Endodermal cell (in vitro differentiated cells): ENCODE data around the gene UBAP1L. TPM values are rescaled to one million over a fixed set of nuclear protein-coding genes. Genes with fewer than 3 reads are reported as not detected.
A peak's percentile ranks its signal among the peaks of the same experiment; 100 is the strongest.

Source experiments
- DNase-seq: peaks from one replicate; pipeline ENCODE4 v3.0.0-alpha.2; 2017
- H3K27ac ChIP-seq: 2 replicates; pipeline ENCODE4 v1.5.1; 2013; ENCODE audit warnings: mild to moderate bottlenecking, low read depth, low read length, moderate library complexity
- H3K27me3 ChIP-seq: 2 replicates; pipeline ENCODE4 v1.6.1; 2013; ENCODE audit warnings: mild to moderate bottlenecking, low read length, moderate library complexity; ENCODE audit not compliant: insufficient read depth, control insufficient read depth, poor library complexity, severe bottlenecking
- H3K36me3 ChIP-seq: 2 replicates; pipeline ENCODE4 v1.7.0; 2013; ENCODE audit warnings: mild to moderate bottlenecking, low read length, moderate library complexity; ENCODE audit not compliant: control insufficient read depth, insufficient read depth
- H3K4me1 ChIP-seq: one replicate; pipeline ENCODE4 v1.7.0; 2013; ENCODE audit warnings: low read length; ENCODE audit not compliant: control insufficient read depth, insufficient read depth
- H3K4me3 ChIP-seq: 2 replicates; pipeline ENCODE4 v1.5.1; 2013; ENCODE audit warnings: mild to moderate bottlenecking, low read length, moderate library complexity
- H3K9ac ChIP-seq: 2 replicates; pipeline ENCODE4 v1.6.1; 2013; ENCODE audit warnings: mild to moderate bottlenecking, low read length, moderate library complexity; ENCODE audit not compliant: poor library complexity, severe bottlenecking; ENCODE audit errors: extremely low read depth
- H3K9me3 ChIP-seq: 2 replicates; pipeline ENCODE4 v1.6.1; 2013; ENCODE audit warnings: mild to moderate bottlenecking, low read length, moderate library complexity; ENCODE audit not compliant: control insufficient read depth
- H3K27ac Mint-ChIP-seq: 2 replicates; pipeline ENCODE4 v1.8.0; 2020; ENCODE audit warnings: mixed read lengths
- H3K27me3 Mint-ChIP-seq: 2 replicates; pipeline ENCODE4 v1.8.0; 2021; ENCODE audit warnings: mild to moderate bottlenecking, mixed read lengths; ENCODE audit not compliant: insufficient read depth
- H3K36me3 Mint-ChIP-seq: 2 replicates; pipeline ENCODE4 v1.8.0; 2020; ENCODE audit warnings: low read depth, mixed read lengths
- H3K4me1 Mint-ChIP-seq: 2 replicates; pipeline ENCODE4 v1.8.0; 2020; ENCODE audit warnings: mixed read lengths
- H3K4me3 Mint-ChIP-seq: 2 replicates; pipeline ENCODE4 v1.8.0; 2020; ENCODE audit warnings: mild to moderate bottlenecking, moderate library complexity, mixed read lengths
- H3K9me3 Mint-ChIP-seq: 2 replicates; pipeline ENCODE4 v1.8.0; 2020; ENCODE audit warnings: mild to moderate bottlenecking, mixed read lengths
- WGBS, 2 experiments: methylation state at CpG; one replicate each; pipeline versions ENCODE4 v1.1.5 to v1.1.7; 2013; ENCODE audit warnings: missing lambda C conversion rate in 2 of 2, mixed read lengths in 1 of 2; ENCODE audit not compliant: insufficient coverage in 1 of 2, insufficient read length in 1 of 2; 5-methylcytosine and 5-hydroxymethylcytosine counted together
- total RNA-seq, 2 donors: library from RNA; stranded (reverse); fragmentation: NEBNext Ultra II Directional in 1 of 2; extraction: Animal tissue kit (Norgen Biotek cat#: 25700) in 1 of 2; gene quantifications; 2 replicates in 1 of 2; 3 replicates in 1 of 2; pipeline ENCODE4 v1.2.1, GENCODE V29; 2021
- TF ChIP-seq, protein P1 (sequence below): fragments of 200-600 bp; sonication (generic); conservative IDR thresholded peaks from 2 replicates; pipeline ENCODE4 v1.5.0; 2021; ENCODE audit warnings: antibody characterized with exemption, mild to moderate bottlenecking

Gene UBAP1L
- total RNA-seq, 2 donors from 2014 or later: 3.4 to 4.2 TPM

DNA sequence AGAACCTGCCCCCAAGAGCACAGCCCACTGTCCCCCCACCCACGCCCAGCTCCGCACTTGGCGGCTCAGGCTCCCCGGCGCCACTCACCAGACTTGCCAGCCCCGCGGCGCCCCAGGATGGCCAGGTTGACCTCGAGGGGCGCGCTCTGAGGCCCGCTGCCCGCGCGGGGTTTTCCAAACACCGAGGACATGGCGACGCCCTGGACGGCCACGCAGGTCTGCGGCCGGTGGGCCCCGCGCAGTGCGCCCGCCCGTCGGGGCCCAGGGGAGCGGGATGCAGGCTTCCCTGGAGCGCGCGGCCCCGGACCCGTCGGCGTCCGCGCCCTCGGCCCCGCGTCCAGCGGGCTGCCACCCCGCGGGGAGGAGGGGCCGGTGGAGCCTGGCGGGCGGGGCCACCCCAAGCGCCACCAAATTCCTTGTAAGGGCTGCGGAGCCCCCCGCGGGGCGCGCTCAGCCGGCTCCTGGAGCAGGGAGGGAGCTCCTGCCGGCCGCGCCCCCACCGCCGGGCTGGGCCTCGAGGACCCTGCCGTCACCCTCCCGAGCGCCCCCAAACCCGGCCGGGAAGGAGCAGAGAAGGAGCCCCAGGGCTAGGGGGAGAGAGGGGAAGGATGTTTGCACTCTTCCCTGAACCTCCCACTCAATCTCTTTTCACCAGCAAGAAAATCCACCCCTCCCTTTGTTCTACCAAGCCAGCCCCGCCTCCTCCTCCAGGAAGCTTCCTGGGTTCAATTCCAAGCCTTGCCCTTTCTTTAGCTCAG is 47.2 kb downstream of the UBAP1L start, which contains the start of gene RASL12:
RASL12 (minus strand) TSS at position 347 of the 758 bp plus-strand sequence; CDS start at position 191, 156 bp downstream.
- Histone ChIP-seq H3K27ac (peak within 1 kb of the TSS; percentile 13), H3K9me3 (peaks cover 4% of the 10 kb centered on the region), H3K4me1 (peaks cover 8% of the 10 kb centered on the region), H3K9ac (peak within 1 kb of the TSS; percentile 88), H3K27me3 (no peaks in the 10 kb centered on the region), H3K4me3 (peak within 1 kb of the TSS; percentile 89), H3K36me3 (peaks cover 29% of the 10 kb centered on the region)
- TF ChIP-seq, protein P1, sequence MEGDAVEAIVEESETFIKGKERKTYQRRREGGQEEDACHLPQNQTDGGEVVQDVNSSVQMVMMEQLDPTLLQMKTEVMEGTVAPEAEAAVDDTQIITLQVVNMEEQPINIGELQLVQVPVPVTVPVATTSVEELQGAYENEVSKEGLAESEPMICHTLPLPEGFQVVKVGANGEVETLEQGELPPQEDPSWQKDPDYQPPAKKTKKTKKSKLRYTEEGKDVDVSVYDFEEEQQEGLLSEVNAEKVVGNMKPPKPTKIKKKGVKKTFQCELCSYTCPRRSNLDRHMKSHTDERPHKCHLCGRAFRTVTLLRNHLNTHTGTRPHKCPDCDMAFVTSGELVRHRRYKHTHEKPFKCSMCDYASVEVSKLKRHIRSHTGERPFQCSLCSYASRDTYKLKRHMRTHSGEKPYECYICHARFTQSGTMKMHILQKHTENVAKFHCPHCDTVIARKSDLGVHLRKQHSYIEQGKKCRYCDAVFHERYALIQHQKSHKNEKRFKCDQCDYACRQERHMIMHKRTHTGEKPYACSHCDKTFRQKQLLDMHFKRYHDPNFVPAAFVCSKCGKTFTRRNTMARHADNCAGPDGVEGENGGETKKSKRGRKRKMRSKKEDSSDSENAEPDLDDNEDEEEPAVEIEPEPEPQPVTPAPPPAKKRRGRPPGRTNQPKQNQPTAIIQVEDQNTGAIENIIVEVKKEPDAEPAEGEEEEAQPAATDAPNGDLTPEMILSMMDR: no peak
- Mint-ChIP-seq H3K36me3 (peaks cover 16% of the 10 kb centered on the region), H3K9me3 (no peaks in the 10 kb centered on the region), H3K4me3 (peak within 1 kb of the TSS; percentile 90), H3K4me1 (peaks cover 27% of the 10 kb centered on the region), H3K27me3 (no peaks in the 10 kb centered on the region), H3K27ac (peak within 1 kb of the TSS; percentile 97)
- peak; percentile 84 for DNase-seq
- WGBS, 2 experiments: 2 to 3% methylated on average over 16 to 66 of the region's 66 CpGs

DNA sequence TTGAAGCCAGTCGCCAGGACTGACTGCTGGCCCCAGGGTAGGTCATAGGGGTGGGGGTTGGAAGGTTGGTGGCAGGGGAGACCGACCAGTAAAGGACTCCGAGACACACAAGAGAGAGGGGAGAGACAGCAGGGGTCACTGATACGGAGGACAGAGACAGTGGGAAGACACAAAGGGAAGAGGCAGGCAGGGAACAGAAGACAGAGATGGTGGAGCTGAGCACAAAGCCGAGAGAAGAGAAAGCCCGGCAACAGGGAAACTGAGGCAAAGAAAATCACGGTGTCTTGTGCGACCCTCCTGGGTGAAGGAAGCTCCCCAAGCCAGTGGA is 47.7 kb downstream of the UBAP1L start:
- Mint-ChIP-seq H3K36me3 (peaks cover 21% of the 10 kb centered on the region), H3K4me3 (peak overlapping the region; percentile 90), H3K27ac (peak overlapping the region; percentile 97), H3K4me1 (peaks cover 27% of the 10 kb centered on the region), H3K9me3 (no peaks in the 10 kb centered on the region), H3K27me3 (no peaks in the 10 kb centered on the region)
- H3K9me3 ChIP-seq: no peaks in the 10 kb centered on the region
- no peak for DNase-seq
- H3K36me3 ChIP-seq: peaks cover 35% of the 10 kb centered on the region
- H3K4me1 ChIP-seq: peaks cover 8% of the 10 kb centered on the region
- peak overlapping the region; percentile 89 for H3K4me3 ChIP-seq
- peak overlapping the region; percentile 13 for H3K27ac ChIP-seq
- no peaks in the 10 kb centered on the region for H3K27me3 ChIP-seq
- TF ChIP-seq, protein P1: no peak
- 1 to 3% methylated on average over 5 to 8 of the region's 8 CpGs for WGBS, 2 experiments
- peak overlapping the region; percentile 88 for H3K9ac ChIP-seq

DNA sequence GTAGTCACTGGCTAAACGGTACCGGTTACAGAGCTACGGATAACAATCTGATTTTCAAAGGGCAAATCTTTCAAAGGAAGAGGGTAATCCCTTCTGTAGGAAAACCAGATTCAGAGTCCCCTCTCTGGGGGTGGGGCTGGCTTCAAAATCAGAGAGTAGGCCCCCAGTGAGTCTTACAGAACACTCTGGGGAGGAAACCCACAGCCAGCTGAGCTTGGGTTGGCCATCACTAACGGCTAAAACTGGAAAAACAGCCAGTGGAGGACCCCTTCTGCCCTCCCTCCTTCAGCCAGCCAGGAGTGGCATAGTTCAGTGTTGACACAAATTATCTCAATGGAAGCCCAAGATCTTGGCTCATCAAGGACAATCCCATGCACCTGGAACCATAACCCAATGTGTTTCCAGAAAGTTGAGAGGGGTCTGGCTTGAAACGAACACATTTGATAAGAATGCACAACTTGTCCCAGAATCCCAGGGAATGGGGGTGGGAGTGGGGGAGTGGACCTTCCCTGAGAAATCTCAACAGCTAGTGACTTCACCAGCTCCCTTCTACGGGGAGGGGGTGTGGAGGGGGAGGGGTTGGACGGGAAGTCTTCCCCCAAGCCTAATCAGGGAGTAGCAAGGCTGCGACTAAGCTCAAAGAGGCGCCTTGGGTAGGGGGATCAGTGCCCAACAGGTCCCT is 48.2 kb downstream of the UBAP1L start:
- Histone ChIP-seq H3K27ac (peak overlapping the region; percentile 13), H3K9ac (peak overlapping the region; percentile 88), H3K36me3 (peaks cover 38% of the 10 kb centered on the region), H3K4me3 (peak overlapping the region; percentile 89), H3K27me3 (no peaks in the 10 kb centered on the region), H3K9me3 (no peaks in the 10 kb centered on the region), H3K4me1 (peaks cover 8% of the 10 kb centered on the region)
- DNase-seq: peak; percentile 79
- Mint-ChIP-seq H3K9me3 (no peaks in the 10 kb centered on the region), H3K4me1 (peaks cover 25% of the 10 kb centered on the region), H3K27ac (peak overlapping the region; percentile 97), H3K4me3 (peak overlapping the region; percentile 90), H3K36me3 (peaks cover 25% of the 10 kb centered on the region), H3K27me3 (no peaks in the 10 kb centered on the region)
- TF ChIP-seq, protein P1: no peak
- 16 to 49% methylated on average over 4 to 8 of the region's 9 CpGs for WGBS, 2 experiments
